Measurements from ENCODE around the gene EIF4E2.

EIF4E2 gene, protein sequence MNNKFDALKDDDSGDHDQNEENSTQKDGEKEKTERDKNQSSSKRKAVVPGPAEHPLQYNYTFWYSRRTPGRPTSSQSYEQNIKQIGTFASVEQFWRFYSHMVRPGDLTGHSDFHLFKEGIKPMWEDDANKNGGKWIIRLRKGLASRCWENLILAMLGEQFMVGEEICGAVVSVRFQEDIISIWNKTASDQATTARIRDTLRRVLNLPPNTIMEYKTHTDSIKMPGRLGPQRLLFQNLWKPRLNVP

DNA sequence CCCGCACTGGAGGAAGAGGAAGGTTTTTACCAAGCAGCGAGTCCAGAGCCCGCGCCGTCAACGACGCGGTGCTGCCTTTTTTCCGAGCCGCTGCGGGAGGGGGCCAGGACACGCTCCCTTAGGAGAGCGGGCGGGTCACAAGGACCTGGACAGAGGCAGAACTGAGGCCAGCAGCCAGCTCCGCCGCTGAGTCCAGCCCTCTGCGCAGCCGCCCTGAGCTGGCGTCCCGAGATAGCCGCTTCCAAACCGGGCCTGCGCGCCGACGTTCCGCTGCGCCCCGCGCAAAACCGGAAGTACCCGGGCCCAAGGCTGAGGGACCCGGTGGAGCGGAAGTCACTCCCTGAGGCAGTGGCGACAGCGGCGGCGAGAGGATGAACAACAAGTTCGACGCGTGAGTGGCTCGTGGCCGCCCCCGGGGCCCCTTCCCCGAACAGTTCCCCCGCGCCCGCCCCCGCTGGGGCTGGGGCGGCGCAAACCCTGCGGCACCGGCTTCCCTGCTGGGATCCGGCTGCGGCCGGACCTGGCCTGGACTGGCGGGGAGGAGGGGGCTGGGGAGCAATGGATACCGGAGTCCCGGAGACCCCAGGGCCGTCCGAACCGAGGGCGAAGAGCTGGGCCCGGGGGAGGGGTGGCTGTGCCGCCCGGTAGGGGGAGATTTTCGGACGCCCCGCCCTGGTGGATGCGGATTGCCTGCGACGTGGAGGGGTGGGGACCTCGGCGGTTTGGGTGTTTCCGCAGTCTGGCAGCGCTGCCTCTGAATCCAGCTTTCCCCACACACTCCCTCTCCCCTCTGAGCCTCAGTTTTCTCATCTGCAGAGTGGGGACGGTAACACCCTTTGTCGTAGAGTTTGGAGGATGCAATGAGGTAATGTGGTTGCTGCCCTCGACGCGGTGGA, at the start of gene EIF4E2, which contains the start of gene TIGD1:
EIF4E2 (plus strand) TSS at position 336 of the 896 bp plus-strand sequence; CDS start at position 372, 36 bp downstream.
TIGD1 (minus strand) TSS at position 204 of the 896 bp plus-strand sequence. CDS start 675 bp downstream, outside the sequence.
- DNase-seq (ENCODE audit: low read depth in 4 of 4, low spot score in 1 of 4): peak; percentile 81 to 90 (median 86)

DNA sequence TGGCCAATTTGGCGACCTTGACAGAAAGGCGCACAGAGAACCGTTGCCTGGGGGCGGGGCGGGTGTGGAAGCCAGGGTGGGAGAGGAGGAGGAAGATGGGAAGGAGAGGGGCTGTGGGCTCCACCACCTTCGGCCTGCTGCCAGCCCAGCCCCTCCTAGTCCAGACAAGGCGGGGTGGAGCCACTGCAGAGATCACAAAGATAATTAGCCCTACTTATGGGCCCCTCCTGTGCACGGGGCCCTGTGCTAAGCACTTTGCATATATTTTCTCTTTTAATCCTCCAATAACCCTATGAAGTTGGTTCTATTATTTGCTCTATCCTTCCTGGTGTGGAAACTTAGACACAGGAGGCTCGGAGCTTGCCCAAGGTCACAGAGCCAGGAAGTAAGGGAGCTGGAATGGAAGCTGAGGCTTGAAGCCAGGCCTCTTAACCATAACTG, 49.1 kb upstream of the EIF4E2 start:
- DNase-seq (ENCODE audit: low read depth in 4 of 4, low spot score in 1 of 4): no peak

DNA sequence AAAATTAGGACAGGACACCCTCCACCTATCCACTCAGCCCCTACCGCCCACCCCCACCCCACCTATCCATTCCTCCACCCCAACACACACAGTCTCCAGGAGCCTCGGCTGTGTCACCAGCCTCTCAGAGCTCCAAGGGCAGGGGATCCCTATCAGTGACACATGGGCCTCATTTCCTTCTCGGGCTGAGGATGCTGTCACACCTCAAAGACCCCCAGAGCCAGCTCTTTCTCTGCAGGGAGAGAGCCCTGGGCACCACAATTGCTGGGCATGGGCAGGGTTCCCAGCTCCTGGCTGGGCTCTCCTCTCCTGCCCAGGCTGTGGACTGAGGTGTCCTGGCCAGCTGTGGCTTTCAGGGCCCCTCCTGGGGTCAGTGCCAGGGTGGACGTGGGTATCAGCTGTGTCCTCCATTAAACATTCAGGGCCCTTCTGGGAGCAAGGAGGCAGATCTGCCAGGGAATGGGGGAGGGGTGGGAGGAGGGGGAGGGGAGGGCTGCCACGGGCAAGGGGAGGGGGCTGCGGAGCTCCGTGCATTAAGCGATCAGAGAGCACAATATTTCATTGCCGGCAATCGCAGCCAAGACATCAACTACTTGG, 48.6 kb upstream of the EIF4E2 start:
- DNase-seq (ENCODE audit: low read depth in 4 of 4, low spot score in 1 of 4): no peak

DNA sequence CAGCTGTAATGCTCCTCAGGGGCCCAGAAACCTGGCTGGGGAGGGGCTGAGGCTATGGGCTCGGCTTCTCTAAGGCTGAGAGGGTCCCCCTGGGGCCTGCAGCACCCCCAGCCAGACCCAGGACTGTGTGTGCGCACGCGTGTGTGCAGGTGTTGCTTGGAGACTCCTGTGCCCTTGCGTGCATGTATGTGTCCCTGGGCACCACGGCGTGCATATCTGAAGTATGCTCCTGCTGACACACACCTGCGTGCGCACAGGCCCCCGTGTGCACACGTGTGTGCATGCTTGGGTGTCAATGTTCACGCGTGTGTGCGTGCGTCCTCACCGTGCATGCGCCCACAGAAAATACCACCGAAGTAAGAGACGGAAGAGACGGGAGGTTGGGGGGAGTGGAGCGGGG, 48.0 kb upstream of the EIF4E2 start:
- DNase-seq (ENCODE audit: low read depth in 4 of 4, low spot score in 1 of 4): no peak

DNA sequence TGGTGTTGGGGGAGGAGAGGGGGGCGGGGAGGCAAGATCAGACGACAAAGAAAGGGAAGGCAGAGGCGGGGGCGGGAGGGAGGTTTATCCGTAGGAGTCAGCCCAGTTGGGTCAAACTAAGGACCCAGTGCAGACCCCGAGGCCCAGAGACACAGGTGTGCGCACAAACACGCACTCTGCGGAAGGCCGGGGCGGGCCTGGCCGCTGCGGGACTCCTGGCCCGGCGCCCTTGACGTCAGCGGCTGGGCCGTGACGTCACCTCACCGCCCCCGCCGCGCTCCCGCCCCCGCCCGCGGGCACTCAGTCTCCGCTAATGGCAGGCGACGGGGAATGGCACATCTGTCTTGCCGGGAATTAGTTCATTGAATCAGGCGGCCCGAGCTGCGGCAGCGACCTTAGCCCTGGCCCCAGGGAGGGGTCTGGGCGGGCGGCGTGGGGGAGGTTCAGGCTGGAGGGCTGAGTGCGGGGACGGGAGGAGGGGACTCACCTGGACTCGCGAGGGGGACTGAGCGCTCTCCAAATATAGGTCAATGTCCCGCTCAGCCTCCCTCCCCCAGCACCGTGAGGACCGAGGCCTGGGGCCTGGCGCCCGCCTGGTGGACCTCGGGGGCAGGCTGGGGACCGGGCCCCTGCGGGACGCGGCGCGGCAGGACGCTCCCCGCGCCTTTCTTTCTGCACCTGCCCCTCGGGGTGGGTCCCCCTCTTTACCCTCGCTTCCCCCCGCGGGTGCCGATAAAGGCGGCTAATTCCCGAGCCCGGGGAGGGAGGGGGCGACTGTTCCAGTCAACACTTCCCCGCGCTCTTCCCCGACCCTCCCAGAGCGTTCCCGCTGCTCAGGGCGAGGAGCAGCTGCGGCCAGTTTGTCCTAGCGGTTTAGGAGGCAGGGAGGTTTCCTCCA, 47.3 kb upstream of the EIF4E2 start:
- peak in 1 of 4 experiments; percentile 34 for DNase-seq (ENCODE audit: low read depth in 4 of 4, low spot score in 1 of 4)

DNA sequence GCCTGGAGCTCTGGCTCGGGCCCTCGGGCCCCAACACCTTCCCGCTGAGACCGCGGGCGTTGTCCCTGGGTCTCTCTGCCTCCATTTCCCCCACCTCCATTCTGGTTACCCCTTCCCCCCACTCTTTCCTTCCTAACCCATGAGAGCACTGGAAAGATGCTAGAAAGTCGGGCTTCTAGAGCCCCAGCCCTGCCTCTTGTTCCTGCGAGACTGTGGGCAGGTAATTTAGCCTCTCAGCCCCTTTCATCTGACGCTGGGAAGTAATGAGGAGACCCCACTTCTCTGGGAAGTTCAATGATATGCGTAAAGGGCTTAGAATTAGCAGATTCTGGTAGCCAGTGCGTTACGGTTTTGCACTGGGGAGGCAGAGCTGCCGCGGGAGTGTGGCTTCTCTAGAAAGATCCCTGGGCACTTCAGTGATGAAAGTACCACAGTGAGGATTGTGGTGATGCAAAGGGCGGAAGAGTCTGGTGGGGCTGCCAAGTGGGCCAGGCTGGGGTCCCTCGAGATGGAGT, 46.6 kb upstream of the EIF4E2 start:
- DNase-seq (ENCODE audit: low read depth in 4 of 4, low spot score in 1 of 4): no peak

DNA sequence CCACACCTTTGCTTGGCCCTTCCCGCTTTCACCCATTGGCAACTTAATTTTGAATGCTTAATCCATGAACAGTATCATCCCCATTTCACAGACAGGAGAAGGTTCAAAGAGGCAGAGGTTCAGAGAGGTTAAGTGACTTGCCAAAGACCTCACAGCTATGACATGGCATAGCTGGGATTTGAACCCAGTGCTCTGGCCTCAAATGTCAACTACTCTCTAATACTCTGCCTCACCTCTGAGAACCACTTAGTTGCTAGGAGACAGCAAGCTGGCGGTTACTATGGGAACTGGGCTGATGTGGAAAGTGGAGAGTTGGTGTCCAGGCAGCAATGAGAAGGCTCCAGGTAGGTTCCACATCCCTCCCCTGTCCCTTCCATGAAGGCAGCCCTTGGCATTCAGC, 46.1 kb upstream of the EIF4E2 start:
- no peak for DNase-seq (ENCODE audit: low read depth in 4 of 4, low spot score in 1 of 4)

DNA sequence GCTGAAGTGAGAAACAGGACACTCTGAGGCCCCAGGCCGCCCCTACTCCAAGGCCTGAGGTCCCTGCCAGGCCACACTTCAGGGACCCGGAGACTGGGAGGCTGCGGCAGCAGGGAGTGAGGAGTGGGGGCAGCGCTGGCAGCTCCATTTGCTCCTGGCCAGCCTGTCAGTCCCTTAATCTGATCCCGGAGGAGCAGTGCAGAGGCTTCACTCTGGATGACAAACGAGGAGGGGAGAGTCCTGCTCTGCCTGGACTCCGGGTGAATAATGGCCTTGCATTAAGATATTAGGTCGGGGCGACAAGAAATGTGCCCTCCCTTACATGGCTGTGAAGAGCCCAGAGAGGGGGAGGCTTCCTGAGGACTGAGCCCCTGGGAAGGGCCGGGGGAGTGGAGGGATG, 44.6 kb upstream of the EIF4E2 start:
- no peak for DNase-seq (ENCODE audit: low read depth in 4 of 4, low spot score in 1 of 4)

DNA sequence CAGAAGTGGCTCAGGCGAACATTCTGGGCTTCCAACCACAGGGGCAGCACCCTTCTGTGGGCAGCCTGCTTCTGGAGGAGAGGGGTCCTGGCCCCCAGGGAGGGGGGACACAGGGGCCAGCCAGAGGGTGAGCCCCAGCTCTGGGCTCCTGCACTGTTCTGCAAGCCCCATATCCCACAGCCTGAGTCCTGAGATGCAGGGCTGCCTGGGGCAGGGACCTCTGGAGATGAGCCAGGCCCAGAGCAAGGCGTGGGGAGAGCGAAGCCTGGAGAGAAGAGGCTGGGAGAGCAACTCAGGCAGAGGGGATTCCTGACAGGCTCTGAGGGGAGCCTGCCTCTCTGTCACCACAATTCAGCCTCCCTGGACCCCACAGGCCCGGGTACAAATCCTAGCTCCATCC, 43.8 kb upstream of the EIF4E2 start:
- DNase-seq (ENCODE audit: low read depth in 4 of 4, low spot score in 1 of 4): no peak

DNA sequence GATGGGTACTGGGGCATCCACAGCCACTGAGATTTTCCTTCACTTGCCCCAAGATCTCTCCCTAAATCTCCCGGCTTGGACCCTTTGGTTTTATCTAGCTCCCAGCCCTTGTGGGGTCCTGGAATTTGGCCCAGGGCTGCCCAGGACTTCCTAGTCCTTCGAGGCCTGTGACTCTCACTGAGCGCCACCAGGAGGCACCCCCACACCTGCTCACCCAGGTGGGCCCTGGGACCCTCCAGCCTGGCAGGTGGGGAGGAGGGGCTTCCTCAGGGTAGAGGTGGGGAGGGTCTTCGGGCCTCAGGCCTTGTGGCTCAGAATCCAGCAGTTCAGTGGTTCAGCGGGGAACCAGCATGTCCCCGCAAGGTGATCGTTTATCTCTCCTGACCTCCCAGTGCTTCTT, 42.2 kb upstream of the EIF4E2 start:
- DNase-seq (ENCODE audit: low read depth in 4 of 4, low spot score in 1 of 4): no peak

DNA sequence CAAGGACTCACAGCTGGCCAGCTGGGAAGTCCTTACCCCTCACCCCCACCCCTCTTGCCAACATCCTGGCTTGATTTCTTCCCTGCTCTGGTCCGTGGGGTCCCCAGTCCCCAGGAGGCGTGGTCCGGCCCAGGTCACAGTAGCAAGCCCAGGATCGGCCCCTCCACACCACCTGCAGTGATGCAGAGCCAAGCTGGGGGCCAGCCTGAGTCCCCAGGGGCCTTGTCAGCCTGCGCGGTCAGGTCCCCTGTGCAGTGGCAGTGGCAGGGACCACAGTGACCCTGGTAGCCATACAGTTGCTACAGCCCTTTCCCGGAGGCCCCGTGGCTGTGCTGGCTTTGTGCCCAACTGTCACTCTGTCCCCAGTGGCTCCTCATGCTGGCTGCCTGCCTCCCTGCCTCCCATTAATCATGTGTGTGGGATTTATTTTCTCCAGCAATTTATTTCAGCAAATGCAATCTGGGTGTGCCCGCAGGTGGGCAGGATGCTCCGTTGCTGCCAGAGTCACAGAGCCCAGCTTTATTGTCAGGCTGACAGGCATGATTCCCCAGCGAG, 39.1 kb upstream of the EIF4E2 start:
- no peak for DNase-seq (ENCODE audit: low read depth in 4 of 4, low spot score in 1 of 4)

DNA sequence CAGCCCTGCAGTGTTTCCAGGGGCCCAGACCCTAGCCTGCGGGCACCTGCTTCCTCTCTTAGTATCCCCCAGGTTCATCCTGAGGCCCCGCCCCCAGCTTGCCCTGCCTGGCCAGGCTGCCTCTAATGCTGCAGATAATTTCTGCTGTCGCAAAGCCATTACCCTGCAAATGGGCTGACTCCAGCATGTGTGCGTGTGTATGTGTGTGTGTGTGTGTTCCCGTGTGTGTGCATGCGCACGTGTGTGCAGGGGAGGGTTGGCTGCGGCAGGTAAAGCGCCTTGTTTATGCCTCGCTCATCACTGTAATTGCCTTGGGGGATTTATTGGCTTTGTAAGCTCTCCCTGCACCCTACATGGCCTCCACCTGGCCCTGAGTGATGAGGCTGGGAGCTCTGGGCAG, 37.9 kb upstream of the EIF4E2 start:
- no peak for DNase-seq (ENCODE audit: low read depth in 4 of 4, low spot score in 1 of 4)

DNA sequence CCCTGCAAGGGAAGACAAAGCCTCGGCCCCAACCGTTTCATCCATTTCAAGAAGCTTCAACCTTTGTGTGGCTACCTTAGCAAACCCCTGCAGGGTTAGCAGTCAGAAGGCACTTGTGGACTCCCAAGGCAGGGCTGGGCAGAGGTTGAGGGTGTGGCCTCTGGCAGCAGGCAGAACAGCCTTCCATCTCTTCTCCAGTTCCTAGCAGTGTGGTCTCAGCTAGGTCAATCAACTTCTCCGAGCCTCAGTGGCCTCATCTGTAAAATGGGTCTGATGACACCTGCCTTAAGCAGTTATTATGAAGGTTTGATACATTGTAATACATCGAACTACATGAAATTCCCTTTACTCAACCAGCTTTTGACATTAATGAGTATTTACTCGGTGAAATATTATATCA, 37.1 kb upstream of the EIF4E2 start:
- DNase-seq (ENCODE audit: low read depth in 4 of 4, low spot score in 1 of 4): no peak

DNA sequence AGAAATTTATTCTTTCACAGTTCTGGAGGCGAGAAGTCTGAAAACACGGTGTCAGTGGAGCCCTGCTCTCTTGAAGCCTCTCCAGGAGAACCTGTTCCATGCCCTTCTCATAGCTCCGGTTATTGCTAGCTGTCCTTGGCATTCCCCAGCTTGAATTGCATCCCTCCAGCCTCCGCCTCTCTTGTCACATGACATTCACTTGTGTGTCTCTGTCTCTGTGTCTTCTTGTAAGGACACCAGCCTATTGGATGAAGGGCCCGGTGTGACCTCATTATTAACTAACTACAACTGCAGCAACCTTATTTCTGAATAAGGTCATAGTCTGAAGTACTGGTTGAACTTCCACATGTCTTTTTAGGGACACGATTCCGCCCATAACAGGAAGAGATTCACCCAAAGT, 34.9 kb upstream of the EIF4E2 start:
- DNase-seq (ENCODE audit: low read depth in 4 of 4, low spot score in 1 of 4): no peak

DNA sequence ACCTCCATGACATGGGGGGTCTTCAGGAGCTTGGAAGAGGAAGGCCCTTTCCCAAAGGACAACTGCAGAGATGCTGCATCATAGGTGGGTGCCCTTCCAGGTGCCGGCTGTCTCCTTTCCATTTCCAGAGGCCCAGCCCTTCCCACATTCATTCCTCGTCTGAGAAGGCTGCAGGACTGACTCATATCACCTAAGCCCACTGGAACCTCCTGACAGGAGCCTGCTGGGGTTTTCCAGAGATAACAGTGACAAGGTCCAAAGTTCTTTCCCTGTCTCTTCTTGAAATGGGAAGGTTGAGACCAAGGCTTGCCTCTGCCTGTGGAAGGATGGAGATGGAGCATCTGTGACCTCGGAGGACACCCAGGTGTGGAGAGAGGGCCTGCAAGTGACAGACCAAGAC, 33.9 kb upstream of the EIF4E2 start:
- no peak for DNase-seq (ENCODE audit: low read depth in 4 of 4, low spot score in 1 of 4)

DNA sequence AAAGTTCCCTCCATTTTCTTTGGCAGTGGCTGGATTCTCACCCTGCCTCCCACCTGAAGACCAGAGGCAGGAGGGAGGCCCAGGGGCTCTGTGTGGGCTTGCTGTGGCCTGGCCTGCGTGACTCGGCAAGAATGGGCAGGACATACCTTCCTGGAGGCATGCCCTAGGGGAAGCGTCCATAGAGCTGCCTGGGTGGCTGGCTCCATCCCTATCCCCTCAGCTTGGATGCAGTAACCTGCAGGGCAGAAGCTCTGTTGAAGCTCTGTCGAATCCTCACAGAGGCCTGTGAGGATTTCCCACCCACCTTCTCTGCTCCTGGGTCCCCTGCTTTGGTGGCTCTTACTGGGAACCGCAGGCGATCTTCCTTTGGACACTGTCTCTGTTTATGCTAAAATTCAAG, 31.6 kb upstream of the EIF4E2 start:
- DNase-seq (ENCODE audit: low read depth in 4 of 4, low spot score in 1 of 4): no peak

DNA sequence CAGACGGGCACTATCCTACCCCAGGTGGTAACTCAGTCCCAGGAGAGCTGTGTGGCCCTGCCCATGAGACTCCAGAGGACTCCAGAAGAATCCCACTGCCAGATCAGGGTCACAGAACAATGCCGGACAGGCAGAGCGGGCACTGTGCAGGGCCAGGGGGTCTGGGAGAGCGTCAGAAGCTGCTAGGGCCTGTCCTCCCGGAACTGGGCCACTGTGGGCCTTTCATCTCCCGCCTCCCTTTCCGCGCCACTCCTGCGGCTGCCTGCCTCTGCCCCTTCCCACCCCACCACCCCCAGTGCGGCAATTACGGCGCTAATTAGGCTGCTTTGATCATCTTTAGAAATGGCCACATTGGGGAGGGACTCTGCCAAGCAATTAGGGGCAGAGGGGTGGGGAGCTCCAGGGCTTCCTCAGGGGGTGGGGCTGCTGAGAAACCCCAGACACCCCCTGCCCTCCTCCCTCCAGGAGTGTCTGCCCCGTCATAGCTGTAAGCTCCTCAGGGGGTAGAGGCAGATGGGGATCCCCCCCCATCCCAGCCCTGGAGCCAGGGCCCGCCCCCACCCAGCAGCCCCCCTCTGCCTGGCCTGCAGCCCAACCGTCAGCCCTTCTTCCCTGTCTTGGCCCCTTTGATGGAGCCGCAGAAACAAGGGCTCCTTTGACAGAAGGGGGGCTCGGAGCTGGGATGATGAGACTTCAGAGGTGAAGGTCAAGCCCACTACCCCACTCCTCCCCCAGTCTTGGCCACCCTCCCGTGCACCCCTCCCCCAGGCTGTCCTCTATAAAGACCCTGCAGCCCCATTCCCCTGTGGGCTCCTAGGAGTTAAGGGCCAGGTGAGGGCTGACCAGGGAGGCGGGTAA, 30.7 kb upstream of the EIF4E2 start, which contains the start of gene PRSS56:
PRSS56 (plus strand) TSS at position 808 of the 858 bp plus-strand sequence. CDS start 211 bp downstream, outside the sequence.
- no peak for DNase-seq (ENCODE audit: low read depth in 4 of 4, low spot score in 1 of 4)

DNA sequence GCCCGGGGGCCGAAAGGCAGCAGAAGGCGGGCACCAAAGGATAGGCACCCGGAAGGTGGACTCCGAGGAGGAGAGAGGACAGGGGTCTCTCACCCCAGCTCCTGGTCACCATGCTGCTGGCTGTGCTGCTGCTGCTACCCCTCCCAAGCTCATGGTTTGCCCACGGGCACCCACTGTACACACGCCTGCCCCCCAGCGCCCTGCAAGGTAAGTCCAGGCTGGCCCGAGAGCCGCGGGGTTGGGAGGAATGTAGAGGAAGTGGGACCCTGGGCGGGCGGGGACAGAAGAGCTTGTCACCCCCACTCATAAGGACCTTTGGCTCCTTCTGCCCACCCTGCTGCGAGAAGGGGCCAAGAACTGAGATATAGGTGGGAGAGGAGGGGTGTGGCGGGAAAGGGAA, 30.0 kb upstream of the EIF4E2 start:
- DNase-seq (ENCODE audit: low read depth in 4 of 4, low spot score in 1 of 4): no peak

DNA sequence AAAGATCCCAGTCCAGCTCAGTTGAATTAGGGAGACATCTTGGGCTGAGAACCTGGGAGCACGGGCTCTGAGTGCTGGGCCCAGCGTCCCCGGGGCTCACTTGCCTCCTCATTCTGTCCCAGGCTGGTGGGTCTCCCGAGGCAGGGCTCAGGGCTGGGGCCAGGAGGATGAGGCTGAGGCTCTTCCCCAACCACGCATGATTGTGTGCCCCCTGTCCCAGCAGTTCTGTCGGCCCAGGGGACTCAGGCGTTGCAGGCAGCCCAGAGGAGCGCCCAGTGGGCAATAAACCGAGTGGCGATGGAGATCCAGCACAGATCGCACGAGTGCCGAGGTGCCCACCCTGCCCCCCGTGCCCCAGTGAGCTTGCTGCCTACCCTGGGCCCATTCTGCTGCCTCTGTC, 29.4 kb upstream of the EIF4E2 start:
- DNase-seq (ENCODE audit: low read depth in 4 of 4, low spot score in 1 of 4): no peak

All from stimulated activated CD4-positive, alpha-beta T cell treated with anti-CD3 and anti-CD28 coated beads, Interleukin-1b, Interleukin-23, amount 100 ng/mL, for 24 hours (primary cell).